ENCODE measurements around the gene UPK3A. TPM values are rescaled to one million over a fixed set of nuclear protein-coding genes. Genes with fewer than 3 reads are reported as not detected.
"Not testable (repeated sequence)": the region's sequence is repeated elsewhere in the genome, so short reads cannot be mapped to it uniquely, and the experiment has no call there.

Gene UPK3A
- total RNA-seq, 4 donors from 2014 or later, result 0.79 TPM; not detected in 3

GRCh38 chr22:45291061-45291930 is 6.5 kb downstream of the UPK3A start:
- Histone ChIP-seq H3K27ac (no peak overlapping the region), H3K36me3 (no peaks in the 10 kb centered on the region), H3K4me1 (peaks cover 0 to 7% (median 0%) of the 10 kb centered on the region in 4 donors), H3K4me3 (no peak overlapping the region), H3K27me3 (no peaks in the 10 kb centered on the region), H3K9me3 (no peaks in the 10 kb centered on the region)
- in situ Hi-C loops (cut with MboI; ENCODE audit: low pct_ligation_motif_present in 1 of 4, low pct_unique_long_range_greater_than_20kb in 1 of 4, low sequenced_read_pairs in 3 of 4), result no loop called here
- DNase-seq, result no peak
- WGBS, 2 donors (ENCODE audit: low coverage in 1 of 2), result 83 to 88% methylated on average over 3 to 8 of the region's 8 CpGs
- no peak for TF ChIP-seq POLR2A (IDR thresholded peaks at IDR 0.05)
- no peak for TF ChIP-seq POLR2AphosphoS5 (IDR thresholded peaks at IDR 0.05)
- TF ChIP-seq EP300 (IDR thresholded peaks at IDR 0.05; ENCODE audit: low read depth), result no peak
- TF ChIP-seq, protein P1, sequence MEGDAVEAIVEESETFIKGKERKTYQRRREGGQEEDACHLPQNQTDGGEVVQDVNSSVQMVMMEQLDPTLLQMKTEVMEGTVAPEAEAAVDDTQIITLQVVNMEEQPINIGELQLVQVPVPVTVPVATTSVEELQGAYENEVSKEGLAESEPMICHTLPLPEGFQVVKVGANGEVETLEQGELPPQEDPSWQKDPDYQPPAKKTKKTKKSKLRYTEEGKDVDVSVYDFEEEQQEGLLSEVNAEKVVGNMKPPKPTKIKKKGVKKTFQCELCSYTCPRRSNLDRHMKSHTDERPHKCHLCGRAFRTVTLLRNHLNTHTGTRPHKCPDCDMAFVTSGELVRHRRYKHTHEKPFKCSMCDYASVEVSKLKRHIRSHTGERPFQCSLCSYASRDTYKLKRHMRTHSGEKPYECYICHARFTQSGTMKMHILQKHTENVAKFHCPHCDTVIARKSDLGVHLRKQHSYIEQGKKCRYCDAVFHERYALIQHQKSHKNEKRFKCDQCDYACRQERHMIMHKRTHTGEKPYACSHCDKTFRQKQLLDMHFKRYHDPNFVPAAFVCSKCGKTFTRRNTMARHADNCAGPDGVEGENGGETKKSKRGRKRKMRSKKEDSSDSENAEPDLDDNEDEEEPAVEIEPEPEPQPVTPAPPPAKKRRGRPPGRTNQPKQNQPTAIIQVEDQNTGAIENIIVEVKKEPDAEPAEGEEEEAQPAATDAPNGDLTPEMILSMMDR (IDR thresholded peaks at IDR 0.05), result no peak
- intact Hi-C loops (cut with DNase I; ENCODE audit: low total_unique reads), result no loop called here

GRCh38 chr22:45291931-45292290 is 7.2 kb downstream of the UPK3A start:
- no peaks in the 10 kb centered on the region for H3K36me3 ChIP-seq
- WGBS, 2 donors (ENCODE audit: low coverage in 1 of 2), result 73% methylated on average over 9 of the region's 9 CpGs; no CpG with 5 or more reads in 1 of the 2 donors
- H3K9me3 ChIP-seq, result no peaks in the 10 kb centered on the region
- H3K4me3 ChIP-seq, result no peak overlapping the region
- H3K27me3 ChIP-seq, result no peaks in the 10 kb centered on the region
- TF ChIP-seq, protein P1 (IDR thresholded peaks at IDR 0.05), result no peak
- TF ChIP-seq POLR2A (IDR thresholded peaks at IDR 0.05), result no peak
- TF ChIP-seq POLR2AphosphoS5 (IDR thresholded peaks at IDR 0.05), result no peak
- no peak for TF ChIP-seq EP300 (IDR thresholded peaks at IDR 0.05; ENCODE audit: low read depth)
- in situ Hi-C loops (cut with MboI; ENCODE audit: low pct_ligation_motif_present in 1 of 4, low pct_unique_long_range_greater_than_20kb in 1 of 4, low sequenced_read_pairs in 3 of 4), result no loop called here
- no peak overlapping the region for H3K27ac ChIP-seq
- intact Hi-C loops (cut with DNase I; ENCODE audit: low total_unique reads), result no loop called here
- no peak for DNase-seq
- H3K4me1 ChIP-seq, result peaks cover 0 to 7% (median 0%) of the 10 kb centered on the region in 4 donors

DNA sequence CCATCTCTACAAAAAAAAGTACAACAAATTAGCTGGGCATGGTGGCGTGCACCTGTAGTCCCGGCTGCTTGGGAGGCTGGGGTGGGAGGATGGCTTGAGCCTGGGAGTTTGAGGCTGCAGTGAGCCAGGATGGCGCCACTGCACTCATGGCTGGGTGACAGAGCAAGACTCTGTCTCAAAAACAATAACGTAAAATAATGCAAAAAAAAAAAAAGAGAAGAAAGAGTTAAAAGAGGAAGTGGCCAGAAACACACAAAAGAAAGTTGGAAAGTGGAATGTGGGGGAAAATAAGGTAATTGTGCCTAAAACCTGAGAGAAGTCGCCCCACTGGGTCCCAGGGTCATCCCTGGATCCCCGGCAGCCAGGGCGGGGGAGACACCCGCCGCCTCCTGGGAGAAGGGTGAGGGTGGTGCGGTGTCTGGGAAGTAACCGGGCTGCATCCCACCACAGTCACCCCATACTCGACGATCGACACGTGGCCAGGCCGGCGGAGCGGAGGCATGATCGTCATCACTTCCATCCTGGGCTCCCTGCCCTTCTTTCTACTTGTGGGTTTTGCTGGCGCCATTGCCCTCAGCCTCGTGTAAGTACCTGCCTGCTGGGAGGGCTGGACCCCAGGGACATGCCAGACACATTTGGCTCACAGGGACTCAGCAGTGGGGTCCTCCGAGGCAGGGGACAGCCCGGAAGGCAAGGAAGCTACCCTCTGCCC is 8.1 kb downstream of the UPK3A start:
- Histone ChIP-seq H3K27ac (no peak overlapping the region), H3K4me1 (peaks cover 0 to 7% (median 0%) of the 10 kb centered on the region in 4 donors), H3K9me3 (no peaks in the 10 kb centered on the region), H3K27me3 (no peaks in the 10 kb centered on the region), H3K36me3 (no peaks in the 10 kb centered on the region), H3K4me3 (no peak overlapping the region)
- TF ChIP-seq POLR2AphosphoS5 (IDR thresholded peaks at IDR 0.05) (no peak), POLR2A (IDR thresholded peaks at IDR 0.05) (no peak), EP300 (IDR thresholded peaks at IDR 0.05; ENCODE audit: low read depth) (no peak)
- TF ChIP-seq, protein P1 (IDR thresholded peaks at IDR 0.05), result no peak
- 60 to 61% methylated on average over 1 to 23 of the region's 23 CpGs for WGBS, 2 donors (ENCODE audit: low coverage in 1 of 2)
- in situ Hi-C loops (cut with MboI; ENCODE audit: low pct_ligation_motif_present in 1 of 4, low pct_unique_long_range_greater_than_20kb in 1 of 4, low sequenced_read_pairs in 3 of 4) (no loop called here), intact Hi-C loops (cut with DNase I; ENCODE audit: low total_unique reads) (no loop called here)
- DNase-seq, result no peak

- no peaks in the 10 kb centered on the region for H3K27me3 ChIP-seq
- H3K27ac ChIP-seq, result no peak overlapping the region
- WGBS, 2 donors (ENCODE audit: low coverage in 1 of 2), result 61% methylated on average over 6 of the region's 6 CpGs; no CpG with 5 or more reads in 1 of the 2 donors
- H3K9me3 ChIP-seq, result no peaks in the 10 kb centered on the region
- no peak overlapping the region for H3K4me3 ChIP-seq
- H3K4me1 ChIP-seq, result peaks cover 0 to 7% (median 0%) of the 10 kb centered on the region in 4 donors
- no peaks in the 10 kb centered on the region for H3K36me3 ChIP-seq
- intact Hi-C loops (cut with DNase I; ENCODE audit: low total_unique reads), result no loop called here
- in situ Hi-C loops (cut with MboI; ENCODE audit: low pct_ligation_motif_present in 1 of 4, low pct_unique_long_range_greater_than_20kb in 1 of 4, low sequenced_read_pairs in 3 of 4), result no loop called here
- TF ChIP-seq, protein P1 (IDR thresholded peaks at IDR 0.05), result no peak
- TF ChIP-seq POLR2AphosphoS5 (IDR thresholded peaks at IDR 0.05) (no peak), EP300 (IDR thresholded peaks at IDR 0.05; ENCODE audit: low read depth) (no peak), POLR2A (IDR thresholded peaks at IDR 0.05) (no peak)
- DNase-seq, result no peak
These were observed 9.3 kb downstream of the UPK3A start for GRCh38 chr22:45294030-45294429.

DNA sequence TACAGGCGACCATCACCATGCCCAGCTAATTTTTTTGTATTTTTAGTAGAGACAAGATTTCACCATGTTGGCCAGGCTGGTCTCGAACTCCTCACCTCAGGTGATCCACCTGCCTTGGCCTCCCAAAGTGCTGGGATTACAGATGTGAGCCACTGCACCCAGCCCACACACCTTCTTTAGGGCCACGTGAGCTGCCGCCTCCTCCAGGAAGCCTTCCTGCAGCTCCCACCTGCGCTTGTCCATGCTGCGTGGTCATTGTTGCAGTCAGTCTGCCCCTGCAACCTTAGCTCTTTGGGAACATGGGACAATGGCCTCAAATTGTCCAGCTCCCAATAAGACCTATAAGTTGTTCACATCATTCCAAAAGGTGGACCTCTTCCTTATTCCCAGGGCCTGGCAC is 10.3 kb downstream of the UPK3A start:
- in situ Hi-C loops (cut with MboI; ENCODE audit: low pct_ligation_motif_present in 1 of 4, low pct_unique_long_range_greater_than_20kb in 1 of 4, low sequenced_read_pairs in 3 of 4); H3K4me1 ChIP-seq; DNase-seq; H3K27me3 ChIP-seq; H3K4me3 ChIP-seq; H3K36me3 ChIP-seq; H3K27ac ChIP-seq; intact Hi-C loops (cut with DNase I; ENCODE audit: low total_unique reads); H3K9me3 ChIP-seq: not testable (repeated sequence)
- 98 to 100% methylated on average over 2 to 6 of the region's 6 CpGs for WGBS, 2 donors (ENCODE audit: low coverage in 1 of 2)
